Measurements from ENCODE around the gene CNTD1. TPM values are rescaled to one million over a fixed set of nuclear protein-coding genes. Genes with fewer than 3 reads are reported as not detected.

The CNTD1 gene
- total RNA-seq, 1 experiment from 2014 or later, result not detected

GRCh38 chr17:42848093-42848492, 49.4 kb downstream of the CNTD1 start:
- Histone ChIP-seq H3K4me2 (no peak overlapping the region), H3K4me3 (no peak overlapping the region), H2AFZ (no peak overlapping the region), H3K36me3 (ENCODE audit: low read depth) (no peaks in the 10 kb centered on the region), H3K9me2 (ENCODE audit: insufficient read depth) (no peaks in the 10 kb centered on the region), H3K4me1 (replicated peaks; ENCODE audit: insufficient read depth) (no peaks in the 10 kb centered on the region), H3F3A (ENCODE audit: insufficient read depth, low read depth) (peaks cover 21% of the 10 kb centered on the region; the same call in 1 of the 2 replicates), H4K20me1 (ENCODE audit: insufficient read depth) (peaks cover 4% of the 10 kb centered on the region), H3K9me3 (ENCODE audit: insufficient read depth, low read depth) (no peaks in the 10 kb centered on the region), H3K27me3 (ENCODE audit: insufficient read depth, low read depth) (no peaks in the 10 kb centered on the region), H3K27ac (no peak overlapping the region), H3K79me2 (ENCODE audit: low read depth) (no peaks in the 10 kb centered on the region)
- ChIA-PET CTCF (interaction anchor here (0.5 kb wide), 1 partner anchor 85 kb away, joined by 8 read pairs; no protein-coding TSS in a partner anchor), POLR2A (ENCODE audit: unreplicated experiment) (interaction anchor here (0.5 to 0.6 kb wide), 3 partner anchors 81 to 661 kb away, joined by 3 to 17 read pairs (median 4); no protein-coding TSS in a partner anchor)
- intact Hi-C loops (cut with micrococcal nuclease; ENCODE audit: unreplicated experiment), result no loop called here
- no peak for TF ChIP-seq EZH2 (IDR thresholded peaks at IDR 0.05; ENCODE audit: low read depth)
- no peak for TF ChIP-seq CTCF (conservative IDR thresholded peaks at IDR 0.05)
- BruUV-seq (replicated peaks), result no TSS peak
- DNase-seq, result no peak

- H3K36me3 ChIP-seq (ENCODE audit: low read depth), result no peaks in the 10 kb centered on the region
- H3K9me2 ChIP-seq (ENCODE audit: insufficient read depth), result no peaks in the 10 kb centered on the region
- H4K20me1 ChIP-seq (ENCODE audit: insufficient read depth), result peaks cover 4% of the 10 kb centered on the region
- no peak overlapping the region for H3K4me3 ChIP-seq
- no peak for TF ChIP-seq CTCF (conservative IDR thresholded peaks at IDR 0.05)
- no peak for TF ChIP-seq EZH2 (IDR thresholded peaks at IDR 0.05; ENCODE audit: low read depth)
- H3K9me3 ChIP-seq (ENCODE audit: insufficient read depth, low read depth), result no peaks in the 10 kb centered on the region
- H3K27me3 ChIP-seq (ENCODE audit: insufficient read depth, low read depth), result no peaks in the 10 kb centered on the region
- intact Hi-C loops (cut with micrococcal nuclease; ENCODE audit: unreplicated experiment), result no loop called here
- no peaks in the 10 kb centered on the region for H3K79me2 ChIP-seq (ENCODE audit: low read depth)
- no TSS peak for BruUV-seq (replicated peaks)
- H3K4me2 ChIP-seq, result no peak overlapping the region
- no peak for DNase-seq
- ChIA-PET CTCF (no interaction called here), POLR2A (ENCODE audit: unreplicated experiment) (no interaction called here)
- H3K4me1 ChIP-seq (replicated peaks; ENCODE audit: insufficient read depth), result no peaks in the 10 kb centered on the region
- no peak overlapping the region for H3K27ac ChIP-seq
- peaks cover 16% of the 10 kb centered on the region; the same call in 1 of the 2 replicates for H3F3A ChIP-seq (ENCODE audit: insufficient read depth, low read depth)
- H2AFZ ChIP-seq, result no peak overlapping the region
Observed at GRCh38 chr17:42849031-42849430, 50.4 kb downstream of the CNTD1 start.

- Histone ChIP-seq H3K27me3 (ENCODE audit: insufficient read depth, low read depth) (no peaks in the 10 kb centered on the region), H3K4me3 (no peak overlapping the region), H3K4me2 (no peak overlapping the region), H4K20me1 (ENCODE audit: insufficient read depth) (peaks cover 4% of the 10 kb centered on the region), H3F3A (ENCODE audit: insufficient read depth, low read depth) (peaks cover 14% of the 10 kb centered on the region; the same call in 1 of the 2 replicates), H3K9me2 (ENCODE audit: insufficient read depth) (no peaks in the 10 kb centered on the region), H3K36me3 (ENCODE audit: low read depth) (no peaks in the 10 kb centered on the region), H3K79me2 (ENCODE audit: low read depth) (no peaks in the 10 kb centered on the region), H3K9me3 (ENCODE audit: insufficient read depth, low read depth) (no peaks in the 10 kb centered on the region), H3K4me1 (replicated peaks; ENCODE audit: insufficient read depth) (no peaks in the 10 kb centered on the region), H3K27ac (no peak overlapping the region), H2AFZ (no peak overlapping the region)
- ChIA-PET POLR2A (ENCODE audit: unreplicated experiment) (no interaction called here), CTCF (no interaction called here)
- intact Hi-C loops (cut with micrococcal nuclease; ENCODE audit: unreplicated experiment), result no loop called here
- no peak for DNase-seq
- TF ChIP-seq CTCF (conservative IDR thresholded peaks at IDR 0.05) (no peak), EZH2 (IDR thresholded peaks at IDR 0.05; ENCODE audit: low read depth) (no peak)
- BruUV-seq (replicated peaks), result no TSS peak
Observed at GRCh38 chr17:42849451-42850181, 51.0 kb downstream of the CNTD1 start.

Measured in PC-9 (cell line).